Suppressor macrophage treated with lipopolysaccharide for 1 hour (primary cell): ENCODE results near the gene ZNF738.

ENCODE experiments used
- DNase-seq, 3 donors: peaks; one replicate each; pipeline ENCODE4 v3.0.0-alpha.2; 2020 to 2022

Gene ZNF738

GRCh38 chr19:21423057-21424041, 64.5 kb downstream of the ZNF738 start:
- no peak for DNase-seq
